Middle frontal gyrus (tissue), 1 donor: ENCODE results near the gene FOXP4.

Experiments used
- DNase-seq: peaks from one replicate; pipeline ENCODE4 v3.0.0-alpha.2; 2015; ENCODE audit warnings: low spot score; ENCODE audit errors: extremely low spot score

Gene FOXP4

GRCh38 chr6:41624621-41625380 lies 78.6 kb downstream of the FOXP4 start:
- DNase-seq: no peak

GRCh38 chr6:41625442-41625841 lies 79.3 kb downstream of the FOXP4 start:
- DNase-seq: no peak

- DNase-seq: no peak
Measured at GRCh38 chr6:41626022-41626421, 79.8 kb downstream of the FOXP4 start.

GRCh38 chr6:41626917-41627316 lies 80.7 kb downstream of the FOXP4 start:
- DNase-seq: no peak

- no peak for DNase-seq
Measured at GRCh38 chr6:41629128-41629527, 82.9 kb downstream of the FOXP4 start.

DNA sequence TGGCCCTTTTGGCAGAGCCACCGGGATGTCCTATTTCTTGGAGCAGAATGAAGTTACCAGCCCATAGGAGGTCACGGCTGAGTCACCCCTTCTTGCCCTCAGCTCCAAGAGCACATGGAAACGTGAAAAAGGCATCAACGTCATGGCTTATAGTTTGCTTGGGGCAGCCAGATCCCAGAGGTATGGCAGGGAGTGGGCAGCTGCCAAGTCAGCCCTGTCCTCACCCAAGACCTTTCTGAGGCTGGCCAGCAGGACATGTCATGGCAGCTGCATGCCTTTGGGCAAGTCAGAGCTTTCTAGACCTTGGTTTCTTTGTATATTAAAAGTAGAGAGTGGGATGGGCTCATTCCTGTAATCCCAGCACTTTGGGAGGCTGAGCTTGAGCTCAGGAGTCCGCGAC lies 83.9 kb downstream of the FOXP4 start:
- DNase-seq: no peak

DNA sequence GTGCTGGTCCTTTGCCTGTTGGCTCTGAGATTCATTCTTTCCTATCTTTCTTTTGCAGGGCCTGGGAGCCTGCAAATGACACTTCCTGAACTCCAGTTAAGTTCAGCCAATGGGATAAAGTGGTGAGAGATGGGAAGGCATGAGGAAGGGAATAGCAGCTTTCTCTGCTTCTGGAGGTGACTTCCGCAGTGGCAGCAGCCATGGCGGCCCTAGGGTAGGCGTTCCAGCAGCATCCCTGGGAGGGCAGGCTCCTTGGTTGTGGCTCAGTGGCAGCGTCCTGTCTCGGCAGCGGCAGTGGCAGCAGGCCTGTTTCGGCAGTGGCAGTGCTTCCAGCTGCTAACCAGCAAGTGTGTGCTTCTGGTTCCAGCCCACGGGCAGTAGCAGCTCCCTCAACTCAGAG lies 84.8 kb downstream of the FOXP4 start:
- DNase-seq: no peak

GRCh38 chr6:41633056-41633634 lies 87.0 kb downstream of the FOXP4 start:
- no peak for DNase-seq

- DNase-seq: no peak
Measured at GRCh38 chr6:41634657-41635056, 88.5 kb downstream of the FOXP4 start.

DNA sequence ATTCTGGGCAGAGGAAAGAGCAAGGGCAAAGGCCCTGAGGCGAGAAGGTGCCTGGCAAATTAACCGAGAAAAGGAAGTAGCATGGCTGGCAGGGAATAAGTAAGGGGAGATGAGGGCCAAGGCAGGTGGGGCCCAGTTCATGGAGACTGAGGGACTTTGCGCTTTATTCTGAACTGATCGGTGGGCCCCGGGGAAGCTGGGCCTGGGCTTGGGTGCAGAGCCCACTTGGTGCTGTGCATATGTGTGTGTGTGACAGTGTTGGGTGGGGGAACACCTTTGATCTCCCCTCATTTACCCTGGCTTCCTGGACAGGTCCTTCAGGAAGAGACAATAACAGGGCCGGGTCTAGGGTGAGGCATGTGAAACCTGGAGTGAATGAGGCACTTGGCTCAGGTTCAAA lies 89.2 kb downstream of the FOXP4 start:
- no peak for DNase-seq

DNA sequence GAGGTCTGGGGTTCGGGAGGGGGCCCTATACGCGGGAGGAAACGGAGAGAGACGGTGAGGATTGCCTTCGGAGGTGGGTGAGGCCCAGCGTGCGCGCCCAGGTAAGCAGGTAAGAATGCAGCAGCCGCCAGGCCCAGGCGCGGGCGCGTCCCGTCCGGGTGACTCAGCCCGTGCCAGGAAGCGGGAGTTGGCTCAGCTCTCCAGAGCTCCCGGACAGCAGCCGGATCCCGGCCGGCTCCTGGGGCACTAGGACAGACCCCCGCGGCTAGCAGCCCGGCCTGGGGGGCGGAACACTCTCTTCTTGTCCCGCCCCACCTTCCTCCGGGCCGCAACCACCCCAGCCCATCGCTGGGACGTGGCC lies 90.6 kb downstream of the FOXP4 start:
- DNase-seq: no peak

DNA sequence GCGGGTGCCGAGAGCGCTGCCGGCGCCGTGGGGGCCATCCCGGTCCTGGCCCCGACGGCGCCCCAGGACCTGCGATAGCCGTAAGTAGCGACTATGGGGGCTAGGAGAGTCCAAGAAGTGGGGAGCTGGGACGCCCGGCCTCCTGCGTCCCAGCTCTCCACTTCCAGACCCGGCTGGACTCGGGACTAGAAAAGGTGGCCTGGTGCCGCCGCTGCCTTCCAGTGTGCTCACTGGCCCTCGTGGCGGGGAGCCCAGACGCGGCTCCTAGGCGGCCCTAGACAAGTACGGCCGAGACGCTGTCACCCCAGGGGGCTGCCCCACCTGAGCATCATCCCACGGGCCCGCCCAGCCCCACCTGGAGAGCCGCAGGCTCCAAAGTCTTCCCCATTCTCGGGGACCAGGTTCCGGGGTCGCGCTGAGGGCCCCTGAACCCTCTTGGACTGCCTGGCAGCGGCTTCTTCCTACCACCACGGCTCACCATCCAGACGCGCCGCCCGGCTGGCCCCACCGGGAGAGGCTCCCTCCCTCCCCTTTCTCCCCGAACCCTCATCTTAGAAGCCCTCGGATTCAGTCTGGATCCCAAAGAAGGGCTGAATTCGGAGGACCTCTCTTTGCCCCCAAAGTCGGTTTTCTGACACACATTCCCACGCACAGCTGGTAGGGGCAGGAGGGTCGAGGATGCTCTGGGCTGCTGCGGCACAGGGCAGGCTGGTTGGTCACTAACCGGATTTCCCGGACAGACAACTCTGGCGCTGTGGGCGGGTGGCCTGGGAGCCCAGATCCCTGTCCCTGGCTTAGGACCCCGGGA lies 91.2 kb downstream of the FOXP4 start:
- no peak for DNase-seq

- DNase-seq: no peak
Measured at GRCh38 chr6:41638002-41638934, 92.1 kb downstream of the FOXP4 start, which contains the start of gene MDFI. Gene MDFI, plus strand, starts transcription at chr6:41638468. Its CDS starts 282 bp downstream, at chr6:41638750.

GRCh38 chr6:41638935-41639808 lies 93.0 kb downstream of the FOXP4 start:
- no peak for DNase-seq

DNA sequence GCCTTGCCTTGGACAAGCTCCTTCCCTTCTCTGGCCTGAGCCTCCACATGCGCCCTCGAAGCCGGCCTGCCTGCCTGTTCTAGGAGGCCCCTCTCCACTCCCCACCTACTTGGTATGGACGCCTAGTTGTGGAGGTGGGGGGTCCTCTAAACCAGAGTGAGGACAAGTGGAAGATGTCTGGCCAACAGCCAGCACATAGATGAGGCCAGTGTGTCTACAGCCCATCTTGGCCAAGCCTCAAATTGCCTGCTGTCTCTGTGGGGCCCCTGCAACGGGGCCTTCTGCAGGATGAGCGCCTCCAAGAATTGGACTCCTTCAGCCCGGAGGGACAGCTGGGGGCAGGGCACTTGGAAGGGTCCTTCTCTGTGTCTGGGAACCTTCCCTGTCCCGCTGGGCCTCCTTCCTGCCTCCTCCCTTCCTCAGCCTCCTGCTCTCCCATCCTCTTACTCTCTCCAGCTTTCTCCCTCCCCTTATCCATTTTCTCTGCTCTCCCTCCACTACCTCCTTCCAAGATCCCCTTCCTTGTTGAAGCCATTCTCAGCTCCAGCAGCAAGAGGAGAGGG lies 93.7 kb downstream of the FOXP4 start:
- DNase-seq: no peak

GRCh38 chr6:41640426-41640825 lies 94.2 kb downstream of the FOXP4 start:
- no peak for DNase-seq

DNA sequence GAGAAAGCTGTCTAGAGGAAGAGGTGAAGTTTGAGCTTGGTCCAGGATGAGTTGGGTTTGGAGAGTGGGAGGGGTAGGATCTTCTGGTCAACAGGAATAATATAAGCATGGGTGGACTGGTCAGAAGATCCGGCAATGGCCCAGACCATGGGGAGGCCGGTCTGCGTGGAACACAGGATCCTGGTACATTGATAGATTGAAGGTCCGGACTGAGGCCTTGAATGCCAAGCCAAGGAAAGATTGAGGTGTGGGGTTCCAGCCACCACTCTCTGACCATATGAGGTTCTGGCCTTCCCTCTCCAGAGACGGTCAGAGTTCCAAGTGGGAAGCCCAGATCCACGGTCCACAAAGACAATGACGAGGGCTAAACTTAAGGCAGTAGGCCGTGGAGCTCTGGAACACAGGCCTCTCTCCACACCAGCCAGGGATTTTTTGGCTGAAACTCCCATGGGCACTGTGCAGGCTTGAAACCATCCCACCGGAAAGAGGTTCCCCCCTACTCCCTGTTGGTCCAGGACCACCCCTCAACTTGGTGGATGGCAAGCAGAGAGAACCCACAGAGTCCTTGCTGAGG lies 95.3 kb downstream of the FOXP4 start:
- no peak for DNase-seq

- DNase-seq: no peak
Measured at GRCh38 chr6:41642090-41642959, 96.1 kb downstream of the FOXP4 start.
